ENCODE results near the gene TAF4B. TPM values are rescaled to one million over a fixed set of nuclear protein-coding genes. Genes with fewer than 3 reads are reported as not detected.
"Not testable (repeated sequence)": the region's sequence is repeated elsewhere in the genome, so short reads cannot be mapped to it uniquely, and the experiment has no call there.

TAF4B gene
- total and polyA plus RNA-seq, 9 of the 15 experiments (the other 6 are each of a cell fraction or from before 2014, with no cell fraction given) = 4.5 to 25.3 (median 20.5) TPM

DNA sequence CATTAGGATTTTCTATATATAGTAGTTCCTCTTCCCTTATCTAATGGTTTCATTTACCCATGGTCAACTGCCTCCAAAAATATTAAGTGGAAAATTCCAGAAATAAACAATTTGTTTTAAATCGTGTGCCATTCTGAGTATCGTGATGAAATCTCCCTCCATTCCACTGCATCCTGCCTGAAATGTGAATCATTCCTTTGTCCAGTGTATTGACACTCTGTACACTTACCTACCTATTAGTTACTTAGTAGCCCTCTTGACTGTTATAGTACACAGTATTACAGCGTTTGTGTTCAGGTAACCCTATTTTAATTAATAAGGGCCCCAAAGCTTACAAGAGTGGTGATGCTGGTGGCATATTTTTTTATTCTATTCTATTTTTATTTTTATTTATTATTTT is 26.2 kb downstream of the TAF4B start:
- POLR2A ChIA-PET = no interaction called here
- H2AFZ ChIP-seq (ENCODE audit: low read depth, low read length) = no peak overlapping the region
- intact Hi-C loops (cut with micrococcal nuclease) = no loop called here
- H3K4me2 ChIP-seq (ENCODE audit: insufficient read depth, low read length) = no peak overlapping the region
- in situ Hi-C loops (cut with MboI) = no loop called here
- ATAC-seq = no peak
- no peaks in the 10 kb centered on the region for H4K20me1 ChIP-seq (replicated peaks; ENCODE audit: control insufficient read depth, insufficient read depth, low read length)
- no peak for DNase-seq (ENCODE audit: extremely low read depth in 1 of 4, low spot score in 3 of 4)
- BruUV-seq (replicated peaks) = no TSS peak
- H3K79me2 ChIP-seq (ENCODE audit: control insufficient read depth, insufficient read depth, low read length) = peaks cover 43% of the 10 kb centered on the region
- TF ChIP-seq, protein P1, sequence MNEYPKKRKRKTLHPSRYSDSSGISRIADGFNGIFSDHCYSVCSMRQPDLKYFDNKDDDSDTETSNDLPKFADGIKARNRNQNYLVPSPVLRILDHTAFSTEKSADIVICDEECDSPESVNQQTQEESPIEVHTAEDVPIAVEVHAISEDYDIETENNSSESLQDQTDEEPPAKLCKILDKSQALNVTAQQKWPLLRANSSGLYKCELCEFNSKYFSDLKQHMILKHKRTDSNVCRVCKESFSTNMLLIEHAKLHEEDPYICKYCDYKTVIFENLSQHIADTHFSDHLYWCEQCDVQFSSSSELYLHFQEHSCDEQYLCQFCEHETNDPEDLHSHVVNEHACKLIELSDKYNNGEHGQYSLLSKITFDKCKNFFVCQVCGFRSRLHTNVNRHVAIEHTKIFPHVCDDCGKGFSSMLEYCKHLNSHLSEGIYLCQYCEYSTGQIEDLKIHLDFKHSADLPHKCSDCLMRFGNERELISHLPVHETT (CRISPR knock-in tag; conservative IDR thresholded peaks at IDR 0.05 in 1 of 2, IDR thresholded peaks at IDR 0.05 in 1 of 2) = no peak
- TF ChIP-seq, protein P2, sequence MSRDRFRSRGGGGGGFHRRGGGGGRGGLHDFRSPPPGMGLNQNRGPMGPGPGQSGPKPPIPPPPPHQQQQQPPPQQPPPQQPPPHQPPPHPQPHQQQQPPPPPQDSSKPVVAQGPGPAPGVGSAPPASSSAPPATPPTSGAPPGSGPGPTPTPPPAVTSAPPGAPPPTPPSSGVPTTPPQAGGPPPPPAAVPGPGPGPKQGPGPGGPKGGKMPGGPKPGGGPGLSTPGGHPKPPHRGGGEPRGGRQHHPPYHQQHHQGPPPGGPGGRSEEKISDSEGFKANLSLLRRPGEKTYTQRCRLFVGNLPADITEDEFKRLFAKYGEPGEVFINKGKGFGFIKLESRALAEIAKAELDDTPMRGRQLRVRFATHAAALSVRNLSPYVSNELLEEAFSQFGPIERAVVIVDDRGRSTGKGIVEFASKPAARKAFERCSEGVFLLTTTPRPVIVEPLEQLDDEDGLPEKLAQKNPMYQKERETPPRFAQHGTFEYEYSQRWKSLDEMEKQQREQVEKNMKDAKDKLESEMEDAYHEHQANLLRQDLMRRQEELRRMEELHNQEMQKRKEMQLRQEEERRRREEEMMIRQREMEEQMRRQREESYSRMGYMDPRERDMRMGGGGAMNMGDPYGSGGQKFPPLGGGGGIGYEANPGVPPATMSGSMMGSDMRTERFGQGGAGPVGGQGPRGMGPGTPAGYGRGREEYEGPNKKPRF (IDR thresholded peaks at IDR 0.05; ENCODE audit: low read depth, low read length) = no peak
- no peak for TF ChIP-seq ZBTB1 (CRISPR knock-in tag; IDR thresholded peaks at IDR 0.05; ENCODE audit: borderline replicate concordance, low read depth)
- TF ChIP-seq SPI1 (IDR thresholded peaks at IDR 0.05; ENCODE audit: borderline replicate concordance, low read depth, low read length) = no peak
- TF ChIP-seq SP2 (IDR thresholded peaks at IDR 0.05; ENCODE audit: extremely low read depth, low read depth, low read length, poor library complexity, severe bottlenecking) = no peak
- no peak for TF ChIP-seq ZNF785 (CRISPR knock-in tag; IDR thresholded peaks at IDR 0.05)
- TF ChIP-seq NFYB (IDR thresholded peaks at IDR 0.05; ENCODE audit: extremely low read depth, insufficient read length) = no peak
- no peak overlapping the region for H3K27ac ChIP-seq (ENCODE audit: extremely low read depth, low read depth, low read length)
- CTCF ChIA-PET (ENCODE audit: low intra/inter-chr PET ratio) = no interaction called here
- no peaks in the 10 kb centered on the region for H3K27me3 ChIP-seq (ENCODE audit: control insufficient read depth in 2 of 2, insufficient read depth in 2 of 2, low read length in 2 of 2)
- H3K4me1 ChIP-seq (replicated peaks in 1 of 2; ENCODE audit: control insufficient read depth in 2 of 2, insufficient read depth in 2 of 2, low read length in 2 of 2) = peaks cover 0 to 5% of the 10 kb centered on the region in 2 experiments; a peak in 1 of 5 replicates
- no peaks in the 10 kb centered on the region for H3K9me3 ChIP-seq (replicated peaks; ENCODE audit: control insufficient read depth, insufficient read depth, low read depth, low read length)
- no peak overlapping the region for H3K9ac ChIP-seq (ENCODE audit: insufficient read depth in 1 of 2, low read depth in 2 of 2, low read length in 2 of 2)
- no peaks in the 10 kb centered on the region for H3K9me1 ChIP-seq (ENCODE audit: control insufficient read depth, insufficient read depth, low read length)
- no peak overlapping the region for H3K4me3 ChIP-seq
- H3K36me3 ChIP-seq (ENCODE audit: control insufficient read depth, insufficient read depth, low read length) = no peaks in the 10 kb centered on the region
- WGBS (ENCODE audit: insufficient coverage, low coverage, missing lambda C conversion rate) = 59% methylated on average over 3 of the region's 3 CpGs
- no peak for FAIRE-seq

DNA sequence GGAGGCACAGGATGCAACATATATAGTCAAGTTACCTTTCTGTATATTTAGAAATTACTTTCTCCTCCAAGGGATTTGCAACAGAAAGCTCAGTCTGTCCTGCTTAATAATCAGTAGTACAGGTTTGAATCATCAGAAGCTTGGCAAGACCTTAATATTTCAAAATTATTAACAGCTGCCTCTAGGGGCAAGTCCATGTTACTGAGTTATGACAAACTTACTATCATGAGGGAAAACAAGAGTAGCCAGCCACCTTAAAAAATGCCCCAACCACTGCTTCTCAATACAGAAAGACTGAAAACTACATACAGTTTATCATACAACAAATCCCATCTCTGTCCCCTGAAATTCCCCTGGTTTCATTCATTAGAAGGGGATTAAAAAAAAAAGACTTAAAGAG is 28.6 kb downstream of the TAF4B start:
- H3K4me1 ChIP-seq (replicated peaks in 1 of 2; ENCODE audit: control insufficient read depth in 2 of 2, insufficient read depth in 2 of 2, low read length in 2 of 2); FAIRE-seq; H3K9me3 ChIP-seq (replicated peaks; ENCODE audit: control insufficient read depth, insufficient read depth, low read depth, low read length); H3K9ac ChIP-seq (ENCODE audit: insufficient read depth in 1 of 2, low read depth in 2 of 2, low read length in 2 of 2); CTCF ChIA-PET (ENCODE audit: low intra/inter-chr PET ratio); H3K27ac ChIP-seq (ENCODE audit: extremely low read depth, low read depth, low read length); H3K9me1 ChIP-seq (ENCODE audit: control insufficient read depth, insufficient read depth, low read length); BruUV-seq (replicated peaks); intact Hi-C loops (cut with micrococcal nuclease); H3K4me3 ChIP-seq; H3K36me3 ChIP-seq (ENCODE audit: control insufficient read depth, insufficient read depth, low read length); H4K20me1 ChIP-seq (replicated peaks; ENCODE audit: control insufficient read depth, insufficient read depth, low read length); H2AFZ ChIP-seq (ENCODE audit: low read depth, low read length); H3K27me3 ChIP-seq (ENCODE audit: control insufficient read depth in 2 of 2, insufficient read depth in 2 of 2, low read length in 2 of 2); DNase-seq (ENCODE audit: extremely low read depth in 1 of 4, low spot score in 3 of 4); H3K4me2 ChIP-seq (ENCODE audit: insufficient read depth, low read length); in situ Hi-C loops (cut with MboI); ATAC-seq: not testable (repeated sequence)
- peaks cover 48% of the 10 kb centered on the region for H3K79me2 ChIP-seq (ENCODE audit: control insufficient read depth, insufficient read depth, low read length)
- POLR2A ChIA-PET = interaction anchor here (1.4 kb wide), 1 partner anchor 10 kb away, joined by 5 read pairs; no protein-coding TSS in a partner anchor
